ENCODE measurements around the gene CDH15.

Gene CDH15

DNA sequence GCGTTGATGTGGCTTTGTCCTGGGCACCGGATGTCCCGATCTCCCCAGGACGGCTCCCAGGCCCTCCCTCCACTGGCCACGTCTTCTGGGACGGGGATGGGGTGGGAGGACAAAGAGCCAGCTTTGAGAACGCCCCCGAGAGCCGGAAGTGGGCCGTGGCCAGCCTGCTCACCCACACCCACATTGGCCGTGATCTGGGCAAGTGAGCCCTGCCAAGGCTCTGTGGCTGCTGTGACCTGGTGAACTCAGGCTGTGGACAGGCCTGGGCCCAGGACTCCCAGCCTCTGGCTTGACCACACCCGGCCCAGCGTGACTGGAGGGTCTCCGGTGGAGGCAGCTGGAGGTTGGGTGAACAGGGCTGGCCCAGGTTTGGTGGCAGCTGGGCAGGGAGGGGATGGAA lies 3.3 kb downstream of the CDH15 start:
- TF ChIP-seq, protein P1, sequence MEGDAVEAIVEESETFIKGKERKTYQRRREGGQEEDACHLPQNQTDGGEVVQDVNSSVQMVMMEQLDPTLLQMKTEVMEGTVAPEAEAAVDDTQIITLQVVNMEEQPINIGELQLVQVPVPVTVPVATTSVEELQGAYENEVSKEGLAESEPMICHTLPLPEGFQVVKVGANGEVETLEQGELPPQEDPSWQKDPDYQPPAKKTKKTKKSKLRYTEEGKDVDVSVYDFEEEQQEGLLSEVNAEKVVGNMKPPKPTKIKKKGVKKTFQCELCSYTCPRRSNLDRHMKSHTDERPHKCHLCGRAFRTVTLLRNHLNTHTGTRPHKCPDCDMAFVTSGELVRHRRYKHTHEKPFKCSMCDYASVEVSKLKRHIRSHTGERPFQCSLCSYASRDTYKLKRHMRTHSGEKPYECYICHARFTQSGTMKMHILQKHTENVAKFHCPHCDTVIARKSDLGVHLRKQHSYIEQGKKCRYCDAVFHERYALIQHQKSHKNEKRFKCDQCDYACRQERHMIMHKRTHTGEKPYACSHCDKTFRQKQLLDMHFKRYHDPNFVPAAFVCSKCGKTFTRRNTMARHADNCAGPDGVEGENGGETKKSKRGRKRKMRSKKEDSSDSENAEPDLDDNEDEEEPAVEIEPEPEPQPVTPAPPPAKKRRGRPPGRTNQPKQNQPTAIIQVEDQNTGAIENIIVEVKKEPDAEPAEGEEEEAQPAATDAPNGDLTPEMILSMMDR (IDR thresholded peaks at IDR 0.05; ENCODE audit: low read depth, low read length, missing control alignments) = no peak
- in situ Hi-C loops (cut with HindIII; ENCODE audit: low pct_ligation_motif_present, low sequenced_read_pairs) = loop anchor here (25.0 kb wide), 1 partner anchor 413 kb away; no protein-coding TSS in a partner anchor
- no peak for DNase-seq
- Histone ChIP-seq H3K27ac (no peak overlapping the region), H3K27me3 (replicated peaks) (peaks cover 11% of the 10 kb centered on the region), H3K4me3 (ENCODE audit: low read depth, low read length) (no peak overlapping the region), H3K36me3 (replicated peaks) (no peaks in the 10 kb centered on the region)

DNA sequence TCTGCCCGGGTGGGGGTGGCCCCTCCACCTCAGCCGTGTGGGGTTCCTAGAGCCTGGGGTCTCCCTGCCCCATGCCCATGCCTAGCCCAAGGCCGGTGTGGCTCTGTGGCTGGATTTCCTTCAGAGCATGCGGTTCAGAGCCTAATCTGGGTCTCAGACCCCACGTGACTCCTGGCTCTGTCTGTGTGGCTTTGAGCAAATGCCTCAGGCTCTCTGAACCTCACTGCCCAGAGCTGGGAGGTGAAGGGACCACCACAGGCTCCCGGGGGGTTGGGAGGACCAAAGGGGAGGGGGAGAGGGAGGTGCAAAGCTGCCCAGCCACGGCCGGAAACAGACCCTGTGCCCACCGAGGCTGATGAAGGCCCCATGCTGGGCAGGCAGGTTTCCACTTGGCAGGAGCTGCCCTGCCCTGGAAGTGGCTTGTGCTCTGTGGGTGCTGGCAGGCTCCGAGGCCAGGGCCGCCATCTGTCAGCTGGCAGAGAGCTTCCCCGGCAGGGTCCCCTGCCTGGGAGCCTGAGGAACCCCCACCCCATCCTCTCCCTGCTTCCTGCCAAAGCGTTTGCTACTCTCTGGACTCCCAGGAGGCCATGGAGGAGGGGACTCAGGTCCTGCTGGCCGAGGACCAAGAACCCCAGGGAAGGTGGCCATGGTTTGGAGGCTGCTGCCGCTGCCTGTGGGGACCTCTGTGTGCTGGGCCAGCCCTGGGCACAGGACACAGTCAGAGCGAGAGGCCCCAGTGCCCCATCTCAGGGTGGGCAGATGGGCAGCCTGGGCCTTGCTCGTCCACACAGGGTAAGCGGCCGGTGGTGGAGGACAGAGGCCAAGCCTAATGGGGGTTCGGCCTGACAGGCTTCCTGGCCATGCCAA lies 4.0 kb downstream of the CDH15 start:
- Histone ChIP-seq H3K27me3 (replicated peaks) (peaks cover 11% of the 10 kb centered on the region), H3K36me3 (replicated peaks) (no peaks in the 10 kb centered on the region), H3K4me3 (ENCODE audit: low read depth, low read length) (no peak overlapping the region), H3K27ac (no peak overlapping the region)
- DNase-seq = no peak
- in situ Hi-C loops (cut with HindIII; ENCODE audit: low pct_ligation_motif_present, low sequenced_read_pairs) = no loop called here
- TF ChIP-seq, protein P1 (IDR thresholded peaks at IDR 0.05; ENCODE audit: low read depth, low read length, missing control alignments) = no peak

DNA sequence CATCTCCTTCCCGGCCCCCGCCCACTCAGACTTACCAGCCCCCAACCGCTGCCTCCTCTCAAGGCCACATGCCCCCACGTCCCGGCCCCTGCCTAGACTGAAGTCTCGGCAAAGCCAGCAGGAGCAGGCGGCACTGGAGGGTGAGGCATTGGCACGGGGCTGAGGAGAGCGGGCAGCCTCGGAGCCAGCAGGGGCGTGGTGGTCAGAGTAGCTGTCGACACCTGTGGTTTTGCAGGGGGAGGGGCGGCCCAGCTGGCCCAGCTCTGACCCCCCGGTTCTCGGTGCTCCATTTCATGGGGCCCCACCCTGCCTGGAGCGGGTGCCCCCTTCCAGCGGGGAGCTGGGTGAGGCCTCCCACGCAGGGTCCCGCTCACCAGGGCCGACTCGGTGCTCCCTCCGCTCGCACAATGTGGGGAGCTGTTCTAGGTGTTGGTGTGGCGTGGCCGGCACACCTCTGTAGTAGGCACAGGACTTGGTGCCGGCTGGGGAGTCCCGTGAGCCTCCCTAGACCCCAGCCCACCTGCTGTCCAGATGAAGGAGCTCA lies 4.7 kb downstream of the CDH15 start:
- TF ChIP-seq, protein P1 (IDR thresholded peaks at IDR 0.05; ENCODE audit: low read depth, low read length, missing control alignments) = no peak

DNA sequence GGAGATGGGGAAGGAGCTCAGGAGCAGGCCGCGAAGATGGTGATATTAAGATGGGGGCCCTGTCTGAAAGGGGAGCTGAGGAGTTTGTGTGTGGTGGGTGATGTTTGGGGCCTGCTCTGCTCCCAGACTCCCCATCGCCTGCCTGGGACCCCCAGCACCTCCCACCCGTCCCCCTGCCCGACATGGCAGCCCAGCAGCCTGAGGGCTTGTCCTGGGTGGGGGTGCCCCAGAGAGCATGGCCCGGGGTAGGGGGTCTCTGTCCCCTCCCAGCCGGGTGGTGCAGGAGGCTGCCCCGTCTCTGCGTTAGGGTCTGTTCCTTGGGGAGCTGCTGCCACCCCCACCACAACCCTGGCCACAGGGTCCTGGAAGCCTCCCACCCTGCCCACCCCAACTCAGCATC lies 5.2 kb downstream of the CDH15 start:
- no peak for DNase-seq
- TF ChIP-seq, protein P1 (IDR thresholded peaks at IDR 0.05; ENCODE audit: low read depth, low read length, missing control alignments) = no peak
- H3K4me3 ChIP-seq (ENCODE audit: low read depth, low read length) = no peak overlapping the region
- H3K27ac ChIP-seq = no peak overlapping the region
- in situ Hi-C loops (cut with HindIII; ENCODE audit: low pct_ligation_motif_present, low sequenced_read_pairs) = no loop called here
- H3K36me3 ChIP-seq (replicated peaks) = no peaks in the 10 kb centered on the region
- H3K27me3 ChIP-seq (replicated peaks) = peaks cover 6% of the 10 kb centered on the region

More for the DNA sequence above, 4.7 kb downstream of the CDH15 start:
- Histone ChIP-seq H3K27ac (no peak overlapping the region), H3K36me3 (replicated peaks) (no peaks in the 10 kb centered on the region), H3K4me3 (ENCODE audit: low read depth, low read length) (no peak overlapping the region), H3K27me3 (replicated peaks) (peaks cover 6% of the 10 kb centered on the region)
- in situ Hi-C loops (cut with HindIII; ENCODE audit: low pct_ligation_motif_present, low sequenced_read_pairs) = no loop called here
- DNase-seq = no peak

DNA sequence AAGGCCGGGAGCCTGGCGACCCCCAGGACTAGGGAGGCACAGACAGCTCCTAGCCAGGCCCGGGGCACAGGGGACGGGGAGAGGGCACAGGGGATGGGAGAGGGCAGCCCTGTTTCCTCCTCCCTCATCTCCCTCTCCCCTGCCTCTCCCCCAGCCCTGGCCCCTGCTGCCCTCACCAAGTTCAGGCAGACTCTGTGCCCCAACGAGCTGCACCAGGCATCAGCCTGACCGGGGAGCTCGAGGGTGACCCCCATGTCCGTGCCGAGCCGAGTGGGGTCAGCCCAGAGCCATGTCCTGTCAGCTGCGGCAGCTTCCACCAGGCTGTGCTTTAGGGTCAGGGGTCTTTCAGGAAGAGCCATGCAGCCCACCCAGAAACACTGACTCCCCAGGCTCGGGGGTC lies 6.0 kb downstream of the CDH15 start:
- Histone ChIP-seq H3K27ac (no peak overlapping the region), H3K36me3 (replicated peaks) (no peaks in the 10 kb centered on the region), H3K4me3 (ENCODE audit: low read depth, low read length) (no peak overlapping the region), H3K27me3 (replicated peaks) (peaks cover 4% of the 10 kb centered on the region)
- in situ Hi-C loops (cut with HindIII; ENCODE audit: low pct_ligation_motif_present, low sequenced_read_pairs) = no loop called here
- no peak for DNase-seq
- TF ChIP-seq, protein P1 (IDR thresholded peaks at IDR 0.05; ENCODE audit: low read depth, low read length, missing control alignments) = no peak
